Fibroblast of lung (primary cell): Measurements from ENCODE around the gene FOS. TPM values are rescaled to one million over a fixed set of nuclear protein-coding genes. Genes with fewer than 3 reads are reported as not detected.

Experiments
- DNase-seq, 2 donors: peaks; one replicate each; pipeline versions ENCODE4 v3.0.0 to v3.0.0-alpha.2; 2010; ENCODE audit warnings: low read depth in 2 of 2
- H2AFZ ChIP-seq: 2 replicates; pipeline ENCODE4 v1.5.1; 2012; ENCODE audit warnings: low read length, control low read depth, inconsistent platforms
- H3K27ac ChIP-seq: 2 replicates; pipeline ENCODE4 v1.5.1; 2011; ENCODE audit warnings: low read length, control low read depth; ENCODE audit not compliant: insufficient read depth
- H3K27me3 ChIP-seq: 2 replicates; pipeline ENCODE4 v1.5.1; 2011; ENCODE audit warnings: mild to moderate bottlenecking, low read length; ENCODE audit not compliant: control insufficient read depth, insufficient read depth
- H3K36me3 ChIP-seq: 2 replicates; pipeline ENCODE4 v1.5.1; 2011; ENCODE audit warnings: low read length; ENCODE audit not compliant: control insufficient read depth, insufficient read depth
- H3K4me1 ChIP-seq: 2 replicates; pipeline ENCODE4 v1.5.1; 2011; ENCODE audit warnings: low read length; ENCODE audit not compliant: control insufficient read depth, insufficient read depth; ENCODE audit errors: extremely low read depth
- H3K4me2 ChIP-seq: 2 replicates; pipeline ENCODE4 v1.5.1; 2011; ENCODE audit warnings: low read length, control low read depth; ENCODE audit not compliant: insufficient read depth; ENCODE audit errors: extremely low read depth
- H3K4me3 ChIP-seq, 4 experiments: fragments of 200-600 bp in 1 of 4; sonication (generic) in 1 of 4; replicated peaks in 1 of 4; 2 replicates each; pipeline ENCODE4 v1.5.1; 2011 to 2016; ENCODE audit warnings: low read length in 4 of 4, low read depth in 3 of 4, mild to moderate bottlenecking in 3 of 4, control low read depth in 2 of 4, inconsistent platforms in 1 of 4, mixed read lengths in 1 of 4; ENCODE audit not compliant: insufficient read depth in 1 of 4; ENCODE audit errors: control extremely low read depth in 1 of 4
- H3K79me2 ChIP-seq: 2 replicates; pipeline ENCODE4 v1.5.1; 2012; ENCODE audit warnings: mild to moderate bottlenecking, low read length, inconsistent platforms; ENCODE audit not compliant: control insufficient read depth, insufficient read depth
- H3K9ac ChIP-seq: 2 replicates; pipeline ENCODE4 v1.5.1; 2011; ENCODE audit warnings: mild to moderate bottlenecking, low read length, control low read depth; ENCODE audit not compliant: insufficient read depth
- H3K9me3 ChIP-seq: 2 replicates; pipeline ENCODE4 v1.5.1; 2012; ENCODE audit warnings: low read depth, low read length; ENCODE audit not compliant: control insufficient read depth, insufficient read depth
- H4K20me1 ChIP-seq: 2 replicates; pipeline ENCODE4 v1.5.1; 2011; ENCODE audit warnings: low read length; ENCODE audit not compliant: control insufficient read depth, insufficient read depth; ENCODE audit errors: extremely low read depth
- CTCF ChIP-seq, 2 donors: IDR thresholded peaks in 1 of 2; conservative IDR thresholded peaks in 1 of 2; 1 replicate in 1 of 2; 2 replicates in 1 of 2; pipeline ENCODE4 v1.5.1; 2011 to 2012; ENCODE audit warnings: low read length in 2 of 2, control low read depth in 1 of 2, inconsistent platforms in 1 of 2, low read depth in 1 of 2, mild to moderate bottlenecking in 1 of 2
- EZH2 ChIP-seq: IDR thresholded peaks from 2 replicates; pipeline ENCODE4 v1.5.1; 2012; ENCODE audit warnings: low read length, control low read depth, mild to moderate bottlenecking; ENCODE audit errors: missing control alignments
- polyA plus RNA-seq, 2 donors: library from polyadenylated mRNA; depleted of rRNA in 1 of 2; stranded (reverse) in 1 of 2; unstranded in 1 of 2; fragments of >200 nt; gene quantifications; 2 replicates each; pipeline ENCODE4 v1.2.1, GENCODE V29; 2011 to 2012; ENCODE audit warnings: missing spikeins in 1 of 2
- total RNA-seq: library from RNA; depleted of rRNA; stranded (reverse); fragments of >200 nt; gene quantifications from 2 replicates; pipeline ENCODE4 v1.2.1, GENCODE V29; 2014

FOS gene
- total and polyA plus RNA-seq, 2 donors (not counting 1 experiment from before 2014, with no cell fraction given): 24.6 to 178 TPM

DNA sequence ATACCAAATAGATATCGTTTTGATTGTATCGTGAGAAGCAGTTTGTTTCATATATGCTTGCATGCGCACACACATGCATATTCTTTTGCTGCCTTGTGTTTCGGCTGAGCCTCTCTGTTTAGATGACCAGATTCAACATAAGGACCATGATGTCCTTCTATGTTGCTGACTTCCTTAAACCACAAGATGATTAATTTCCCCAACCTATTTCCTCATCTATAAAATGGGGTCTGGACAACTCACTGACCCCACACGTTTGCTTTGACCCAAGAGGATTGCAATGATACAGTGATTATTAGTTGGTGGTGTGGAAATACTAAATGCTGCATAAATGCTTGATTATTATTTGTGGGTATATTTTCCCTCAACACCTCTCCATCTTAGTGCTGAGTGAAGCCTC, 16.8 kb upstream of the FOS start:
- Histone ChIP-seq H3K9ac (no peak overlapping the region), H3K36me3 (no peaks in the 10 kb centered on the region), H4K20me1 (no peaks in the 10 kb centered on the region), H3K27ac (no peak overlapping the region), H3K79me2 (no peaks in the 10 kb centered on the region), H3K4me2 (no peak overlapping the region), H2AFZ (no peak overlapping the region), H3K4me3 (no peak overlapping the region), H3K27me3 (no peaks in the 10 kb centered on the region), H3K9me3 (no peaks in the 10 kb centered on the region), H3K4me1 (peaks cover 7% of the 10 kb centered on the region)
- DNase-seq: no peak
- TF ChIP-seq CTCF (conservative IDR thresholded peaks at IDR 0.05 in 1 of 2, IDR thresholded peaks at IDR 0.05 in 1 of 2; ENCODE audit: low read depth in 1 of 2, low read length in 2 of 2) (no peak), EZH2 (no peak)

DNA sequence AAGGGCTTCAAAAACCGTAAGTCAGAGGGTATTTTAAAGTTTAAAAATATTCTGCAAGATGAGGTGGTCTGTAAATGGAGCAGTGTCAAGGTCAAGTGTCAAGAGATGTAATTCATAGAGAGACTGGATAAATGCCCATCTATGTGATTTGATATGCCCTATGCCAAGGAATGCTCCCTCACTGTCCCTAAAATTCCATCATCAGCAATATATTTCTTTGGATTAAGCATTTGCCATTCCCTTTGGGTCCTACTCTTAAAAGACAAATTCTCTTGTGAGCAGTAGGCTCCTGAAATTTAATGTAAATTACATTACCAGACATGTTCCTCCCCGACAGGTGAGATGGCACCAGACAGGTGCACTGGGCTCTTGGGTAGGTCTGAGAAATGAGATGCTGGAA, 16.0 kb upstream of the FOS start:
- Histone ChIP-seq H3K27ac (no peak overlapping the region), H2AFZ (no peak overlapping the region), H4K20me1 (no peaks in the 10 kb centered on the region), H3K9me3 (no peaks in the 10 kb centered on the region), H3K4me2 (no peak overlapping the region), H3K4me1 (peaks cover 12% of the 10 kb centered on the region), H3K27me3 (no peaks in the 10 kb centered on the region), H3K4me3 (no peak overlapping the region), H3K36me3 (no peaks in the 10 kb centered on the region), H3K79me2 (no peaks in the 10 kb centered on the region), H3K9ac (no peak overlapping the region)
- no peak for DNase-seq
- TF ChIP-seq EZH2 (no peak), CTCF (conservative IDR thresholded peaks at IDR 0.05 in 1 of 2, IDR thresholded peaks at IDR 0.05 in 1 of 2; ENCODE audit: low read depth in 1 of 2, low read length in 2 of 2) (no peak)

GRCh38 chr14:75264036-75264435, 14.6 kb upstream of the FOS start:
- H2AFZ ChIP-seq: no peak overlapping the region
- no peaks in the 10 kb centered on the region for H3K9me3 ChIP-seq
- H3K9ac ChIP-seq: no peak overlapping the region
- H3K27ac ChIP-seq: no peak overlapping the region
- no peak for DNase-seq
- H3K4me2 ChIP-seq: no peak overlapping the region
- H3K4me1 ChIP-seq: peaks cover 8% of the 10 kb centered on the region
- no peaks in the 10 kb centered on the region for H3K36me3 ChIP-seq
- no peaks in the 10 kb centered on the region for H3K79me2 ChIP-seq
- H3K4me3 ChIP-seq: no peak overlapping the region
- no peaks in the 10 kb centered on the region for H4K20me1 ChIP-seq
- TF ChIP-seq CTCF (conservative IDR thresholded peaks at IDR 0.05 in 1 of 2, IDR thresholded peaks at IDR 0.05 in 1 of 2; ENCODE audit: low read depth in 1 of 2, low read length in 2 of 2): no peak
- no peak for TF ChIP-seq EZH2
- H3K27me3 ChIP-seq: peaks cover 4% of the 10 kb centered on the region
